ENCODE results near the gene ATRAID. TPM values are rescaled to one million over a fixed set of nuclear protein-coding genes. Genes with fewer than 3 reads are reported as not detected.

Gene ATRAID
- total RNA-seq, 1 experiment from 2014 or later: 97.2 TPM

DNA sequence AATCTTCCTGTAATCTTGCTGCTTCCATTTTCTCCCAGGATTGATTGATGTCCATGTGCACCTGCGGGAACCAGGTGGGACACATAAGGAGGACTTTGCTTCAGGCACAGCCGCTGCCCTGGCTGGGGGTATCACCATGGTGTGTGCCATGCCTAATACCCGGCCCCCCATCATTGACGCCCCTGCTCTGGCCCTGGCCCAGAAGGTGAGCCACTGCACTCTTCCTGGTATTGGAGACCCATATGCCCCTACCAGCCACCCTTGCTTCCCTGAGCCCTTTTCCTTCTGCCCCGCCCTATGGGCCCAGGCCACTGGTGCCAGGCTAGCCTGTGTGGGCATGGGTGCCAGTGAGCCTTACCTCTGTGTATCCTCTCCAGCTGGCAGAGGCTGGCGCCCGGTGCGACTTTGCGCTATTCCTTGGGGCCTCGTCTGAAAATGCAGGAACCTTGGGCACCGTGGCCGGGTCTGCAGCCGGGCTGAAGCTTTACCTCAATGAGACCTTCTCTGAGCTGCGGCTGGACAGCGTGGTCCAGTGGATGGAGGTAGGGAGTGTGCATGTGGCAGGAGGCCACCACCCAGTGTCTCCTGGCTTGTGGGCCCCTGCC lies 25.6 kb downstream of the ATRAID start (continued):
- TF ChIP-seq USF2 (CRISPR knock-in tag; IDR thresholded peaks at IDR 0.05) (no peak), ZNF232 (CRISPR knock-in tag; IDR thresholded peaks at IDR 0.05) (no peak), RELA (CRISPR knock-in tag; IDR thresholded peaks at IDR 0.05; ENCODE audit: borderline replicate concordance) (no peak), FOXK1 (CRISPR knock-in tag; IDR thresholded peaks at IDR 0.05) (no peak), ZNF138 (CRISPR knock-in tag; conservative IDR thresholded peaks at IDR 0.05) (no peak), ZNF219 (CRISPR knock-in tag; IDR thresholded peaks at IDR 0.05; ENCODE audit: borderline replicate concordance) (no peak)
- TF ChIP-seq, protein P1, sequence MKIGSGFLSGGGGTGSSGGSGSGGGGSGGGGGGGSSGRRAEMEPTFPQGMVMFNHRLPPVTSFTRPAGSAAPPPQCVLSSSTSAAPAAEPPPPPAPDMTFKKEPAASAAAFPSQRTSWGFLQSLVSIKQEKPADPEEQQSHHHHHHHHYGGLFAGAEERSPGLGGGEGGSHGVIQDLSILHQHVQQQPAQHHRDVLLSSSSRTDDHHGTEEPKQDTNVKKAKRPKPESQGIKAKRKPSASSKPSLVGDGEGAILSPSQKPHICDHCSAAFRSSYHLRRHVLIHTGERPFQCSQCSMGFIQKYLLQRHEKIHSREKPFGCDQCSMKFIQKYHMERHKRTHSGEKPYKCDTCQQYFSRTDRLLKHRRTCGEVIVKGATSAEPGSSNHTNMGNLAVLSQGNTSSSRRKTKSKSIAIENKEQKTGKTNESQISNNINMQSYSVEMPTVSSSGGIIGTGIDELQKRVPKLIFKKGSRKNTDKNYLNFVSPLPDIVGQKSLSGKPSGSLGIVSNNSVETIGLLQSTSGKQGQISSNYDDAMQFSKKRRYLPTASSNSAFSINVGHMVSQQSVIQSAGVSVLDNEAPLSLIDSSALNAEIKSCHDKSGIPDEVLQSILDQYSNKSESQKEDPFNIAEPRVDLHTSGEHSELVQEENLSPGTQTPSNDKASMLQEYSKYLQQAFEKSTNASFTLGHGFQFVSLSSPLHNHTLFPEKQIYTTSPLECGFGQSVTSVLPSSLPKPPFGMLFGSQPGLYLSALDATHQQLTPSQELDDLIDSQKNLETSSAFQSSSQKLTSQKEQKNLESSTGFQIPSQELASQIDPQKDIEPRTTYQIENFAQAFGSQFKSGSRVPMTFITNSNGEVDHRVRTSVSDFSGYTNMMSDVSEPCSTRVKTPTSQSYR (CRISPR knock-in tag; IDR thresholded peaks at IDR 0.05): no peak
- TF ChIP-seq, protein P2, sequence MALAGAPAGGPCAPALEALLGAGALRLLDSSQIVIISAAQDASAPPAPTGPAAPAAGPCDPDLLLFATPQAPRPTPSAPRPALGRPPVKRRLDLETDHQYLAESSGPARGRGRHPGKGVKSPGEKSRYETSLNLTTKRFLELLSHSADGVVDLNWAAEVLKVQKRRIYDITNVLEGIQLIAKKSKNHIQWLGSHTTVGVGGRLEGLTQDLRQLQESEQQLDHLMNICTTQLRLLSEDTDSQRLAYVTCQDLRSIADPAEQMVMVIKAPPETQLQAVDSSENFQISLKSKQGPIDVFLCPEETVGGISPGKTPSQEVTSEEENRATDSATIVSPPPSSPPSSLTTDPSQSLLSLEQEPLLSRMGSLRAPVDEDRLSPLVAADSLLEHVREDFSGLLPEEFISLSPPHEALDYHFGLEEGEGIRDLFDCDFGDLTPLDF (CRISPR knock-in tag; IDR thresholded peaks at IDR 0.05): no peak

GRCh38 chr2:27238976-27239375 lies 27.1 kb downstream of the ATRAID start:
- H3K27ac Mint-ChIP-seq: no peak overlapping the region
- peaks cover 96% of the 10 kb centered on the region for H3K36me3 Mint-ChIP-seq
- no peak for DNase-seq (ENCODE audit: low spot score)
- CTCF ChIA-PET: no interaction called here
- H3K4me3 Mint-ChIP-seq: no peak overlapping the region
- H3K4me1 Mint-ChIP-seq: no peaks in the 10 kb centered on the region
- ATAC-seq: no peak
- TF ChIP-seq, protein P3, sequence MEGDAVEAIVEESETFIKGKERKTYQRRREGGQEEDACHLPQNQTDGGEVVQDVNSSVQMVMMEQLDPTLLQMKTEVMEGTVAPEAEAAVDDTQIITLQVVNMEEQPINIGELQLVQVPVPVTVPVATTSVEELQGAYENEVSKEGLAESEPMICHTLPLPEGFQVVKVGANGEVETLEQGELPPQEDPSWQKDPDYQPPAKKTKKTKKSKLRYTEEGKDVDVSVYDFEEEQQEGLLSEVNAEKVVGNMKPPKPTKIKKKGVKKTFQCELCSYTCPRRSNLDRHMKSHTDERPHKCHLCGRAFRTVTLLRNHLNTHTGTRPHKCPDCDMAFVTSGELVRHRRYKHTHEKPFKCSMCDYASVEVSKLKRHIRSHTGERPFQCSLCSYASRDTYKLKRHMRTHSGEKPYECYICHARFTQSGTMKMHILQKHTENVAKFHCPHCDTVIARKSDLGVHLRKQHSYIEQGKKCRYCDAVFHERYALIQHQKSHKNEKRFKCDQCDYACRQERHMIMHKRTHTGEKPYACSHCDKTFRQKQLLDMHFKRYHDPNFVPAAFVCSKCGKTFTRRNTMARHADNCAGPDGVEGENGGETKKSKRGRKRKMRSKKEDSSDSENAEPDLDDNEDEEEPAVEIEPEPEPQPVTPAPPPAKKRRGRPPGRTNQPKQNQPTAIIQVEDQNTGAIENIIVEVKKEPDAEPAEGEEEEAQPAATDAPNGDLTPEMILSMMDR (IDR thresholded peaks at IDR 0.05): no peak
- no peak for TF ChIP-seq HMGA2 (CRISPR knock-in tag; IDR thresholded peaks at IDR 0.05)
- TF ChIP-seq MLX (CRISPR knock-in tag; IDR thresholded peaks at IDR 0.05): no peak
- POLR2A ChIA-PET: no interaction called here
- H3K27me3 Mint-ChIP-seq (ENCODE audit: low read depth): no peaks in the 10 kb centered on the region
- no peaks in the 10 kb centered on the region for H3K9me3 Mint-ChIP-seq

GRCh38 chr2:27240406-27240805 lies 28.6 kb downstream of the ATRAID start:
- no peak overlapping the region for H3K27ac Mint-ChIP-seq
- H3K27me3 Mint-ChIP-seq (ENCODE audit: low read depth): no peaks in the 10 kb centered on the region
- no peak for DNase-seq (ENCODE audit: low spot score)
- ATAC-seq: no peak
- H3K36me3 Mint-ChIP-seq: peaks cover 87% of the 10 kb centered on the region
- ChIA-PET POLR2A (no interaction called here), CTCF (interaction anchor here (1.5 kb wide), 1 partner anchor 39 kb away, joined by 4 read pairs; no protein-coding TSS in a partner anchor)
- no peak overlapping the region for H3K4me3 Mint-ChIP-seq
- H3K4me1 Mint-ChIP-seq: no peaks in the 10 kb centered on the region
- no peaks in the 10 kb centered on the region for H3K9me3 Mint-ChIP-seq
- TF ChIP-seq OVOL2 (CRISPR knock-in tag; IDR thresholded peaks at IDR 0.05; ENCODE audit: borderline replicate concordance): no peak
- TF ChIP-seq RELA (CRISPR knock-in tag; IDR thresholded peaks at IDR 0.05; ENCODE audit: borderline replicate concordance): no peak
- TF ChIP-seq, protein P4, sequence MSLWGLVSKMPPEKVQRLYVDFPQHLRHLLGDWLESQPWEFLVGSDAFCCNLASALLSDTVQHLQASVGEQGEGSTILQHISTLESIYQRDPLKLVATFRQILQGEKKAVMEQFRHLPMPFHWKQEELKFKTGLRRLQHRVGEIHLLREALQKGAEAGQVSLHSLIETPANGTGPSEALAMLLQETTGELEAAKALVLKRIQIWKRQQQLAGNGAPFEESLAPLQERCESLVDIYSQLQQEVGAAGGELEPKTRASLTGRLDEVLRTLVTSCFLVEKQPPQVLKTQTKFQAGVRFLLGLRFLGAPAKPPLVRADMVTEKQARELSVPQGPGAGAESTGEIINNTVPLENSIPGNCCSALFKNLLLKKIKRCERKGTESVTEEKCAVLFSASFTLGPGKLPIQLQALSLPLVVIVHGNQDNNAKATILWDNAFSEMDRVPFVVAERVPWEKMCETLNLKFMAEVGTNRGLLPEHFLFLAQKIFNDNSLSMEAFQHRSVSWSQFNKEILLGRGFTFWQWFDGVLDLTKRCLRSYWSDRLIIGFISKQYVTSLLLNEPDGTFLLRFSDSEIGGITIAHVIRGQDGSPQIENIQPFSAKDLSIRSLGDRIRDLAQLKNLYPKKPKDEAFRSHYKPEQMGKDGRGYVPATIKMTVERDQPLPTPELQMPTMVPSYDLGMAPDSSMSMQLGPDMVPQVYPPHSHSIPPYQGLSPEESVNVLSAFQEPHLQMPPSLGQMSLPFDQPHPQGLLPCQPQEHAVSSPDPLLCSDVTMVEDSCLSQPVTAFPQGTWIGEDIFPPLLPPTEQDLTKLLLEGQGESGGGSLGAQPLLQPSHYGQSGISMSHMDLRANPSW (CRISPR knock-in tag; conservative IDR thresholded peaks at IDR 0.05; ENCODE audit: low read depth): no peak
- no peak for TF ChIP-seq PREB (CRISPR knock-in tag; IDR thresholded peaks at IDR 0.05; ENCODE audit: borderline replicate concordance)
- TF ChIP-seq SP1 (CRISPR knock-in tag; conservative IDR thresholded peaks at IDR 0.05): no peak
- TF ChIP-seq ESRRA (CRISPR knock-in tag; IDR thresholded peaks at IDR 0.05; ENCODE audit: borderline replicate concordance): no peak
- TF ChIP-seq, protein P5, sequence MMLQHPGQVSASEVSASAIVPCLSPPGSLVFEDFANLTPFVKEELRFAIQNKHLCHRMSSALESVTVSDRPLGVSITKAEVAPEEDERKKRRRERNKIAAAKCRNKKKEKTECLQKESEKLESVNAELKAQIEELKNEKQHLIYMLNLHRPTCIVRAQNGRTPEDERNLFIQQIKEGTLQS (CRISPR knock-in tag; conservative IDR thresholded peaks at IDR 0.05): no peak
- TF ChIP-seq ZNF416 (CRISPR knock-in tag; IDR thresholded peaks at IDR 0.05): no peak
